Gastrocnemius medialis (tissue), 4 donors: ENCODE measurements around the gene CMIP. TPM values are rescaled to one million over a fixed set of nuclear protein-coding genes. Genes with fewer than 3 reads are reported as not detected.

ENCODE experiments used
- ATAC-seq, 2 donors: fragments of 150-250 bp; one replicate each; pipeline ENCODE4 v1.9.1; 2016
- DNase-seq, 2 donors: peaks; one replicate each; pipeline ENCODE4 v3.0.0-alpha.2; 2019
- H3K27ac ChIP-seq, 4 donors: fragments of 200-600 bp; sonication (generic); 1 replicate in 1 of 4; 2 replicates in 3 of 4; pipeline ENCODE4 v1.5.1; 2016 to 2018; ENCODE audit warnings: mild to moderate bottlenecking in 2 of 4, moderate library complexity in 1 of 4
- H3K27me3 ChIP-seq, 3 donors: fragments of 200-600 bp; sonication (generic) in 2 of 3; 1 replicate in 1 of 3; 2 replicates in 2 of 3; pipeline versions ENCODE4 v1.5.1 to v1.6.0; 2016 to 2019; ENCODE audit warnings: mild to moderate bottlenecking in 1 of 3, moderate library complexity in 1 of 3
- H3K36me3 ChIP-seq, 2 donors: fragments of 200-600 bp; sonication (generic) in 1 of 2; one replicate each; pipeline ENCODE4 v1.5.1; 2017 to 2018
- H3K4me1 ChIP-seq, 2 donors: fragments of 200-600 bp; sonication (generic) in 1 of 2; one replicate each; pipeline ENCODE4 v1.5.1; 2016 to 2017; ENCODE audit warnings: mild to moderate bottlenecking in 2 of 2
- H3K4me3 ChIP-seq, 4 donors: fragments of 200-600 bp; sonication (generic) in 3 of 4; 1 replicate in 1 of 4; 2 replicates in 3 of 4; pipeline ENCODE4 v1.5.1; 2016 to 2019; ENCODE audit warnings: mild to moderate bottlenecking in 2 of 4
- H3K9me3 ChIP-seq, 3 donors: fragments of 200-600 bp; sonication (generic) in 2 of 3; 1 replicate in 1 of 3; 2 replicates in 2 of 3; pipeline ENCODE4 v1.5.1; 2016 to 2019
- POLR2A ChIP-seq, 2 donors: fragments of 450-650 bp; IDR thresholded peaks; one replicate each; pipeline ENCODE4 v1.6.1; 2017; ENCODE audit warnings: antibody characterized with exemption in 2 of 2, mild to moderate bottlenecking in 2 of 2, moderate library complexity in 2 of 2
- in situ Hi-C, 4 donors: fragments of 200-750 bp; cut with MboI; loops; one replicate each; pipeline versions ENCODE4 v1.15.0 to v1.8.0; 2017; ENCODE audit warnings: low sequenced_read_pairs in 4 of 4
- intact Hi-C: fragments of 100-400 bp; cut with DNase I; formaldehyde crosslinking; loops from one replicate; pipeline ENCODE4 v1.15.1; 2023; ENCODE audit warnings: low total_unique reads
- total RNA-seq, 4 donors: library from RNA; depleted of rRNA; stranded (reverse); fragments of >200 nt; gene quantifications; one replicate each; pipeline versions ENCODE4 v1.1.0 to v1.2.3, GENCODE V29; 2016
- TF ChIP-seq, protein P1 (sequence below), 5 experiments: fragments of 450-650 bp in 3 of 5; fragments of 200-600 bp in 2 of 5; sonication (generic) in 2 of 5; IDR thresholded peaks in 4 of 5; conservative IDR thresholded peaks in 1 of 5; 1 replicate in 4 of 5; 2 replicates in 1 of 5; pipeline ENCODE4 v1.5.1; 2016 to 2019; ENCODE audit warnings: antibody characterized with exemption in 5 of 5, mild to moderate bottlenecking in 3 of 5, moderate library complexity in 3 of 5

CMIP gene
- total RNA-seq, 4 donors from 2014 or later, result 0.90 to 5.1 (median 2.7) TPM

DNA sequence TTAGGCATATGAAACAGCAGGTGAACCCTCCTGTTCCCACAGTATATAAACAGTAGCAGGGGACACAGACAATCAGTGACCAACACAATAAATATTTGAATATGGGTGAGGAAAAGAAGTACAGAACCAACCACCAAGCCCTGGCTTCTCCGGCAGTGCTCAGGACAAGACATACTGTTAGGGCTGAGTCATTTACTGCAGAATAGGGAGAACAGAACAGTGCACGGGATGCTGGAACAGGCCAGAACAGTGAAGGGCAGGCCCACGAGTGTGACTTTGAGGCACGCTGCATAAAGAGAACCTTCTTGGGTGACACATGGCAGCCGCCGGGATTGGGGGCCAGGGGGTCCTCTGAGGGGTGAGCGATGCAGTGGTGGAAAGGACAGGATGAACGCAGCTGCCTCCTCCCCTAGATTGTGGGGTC, 160.4 kb downstream of the CMIP start:
- ATAC-seq, result no peak
- H3K4me1 ChIP-seq, result peaks cover 0 to 9% of the 10 kb centered on the region in 2 donors
- no peaks in the 10 kb centered on the region for H3K36me3 ChIP-seq
- no peak for DNase-seq
- H3K4me3 ChIP-seq, result no peak overlapping the region
- H3K27ac ChIP-seq, result no peak overlapping the region
- TF ChIP-seq, protein P1, sequence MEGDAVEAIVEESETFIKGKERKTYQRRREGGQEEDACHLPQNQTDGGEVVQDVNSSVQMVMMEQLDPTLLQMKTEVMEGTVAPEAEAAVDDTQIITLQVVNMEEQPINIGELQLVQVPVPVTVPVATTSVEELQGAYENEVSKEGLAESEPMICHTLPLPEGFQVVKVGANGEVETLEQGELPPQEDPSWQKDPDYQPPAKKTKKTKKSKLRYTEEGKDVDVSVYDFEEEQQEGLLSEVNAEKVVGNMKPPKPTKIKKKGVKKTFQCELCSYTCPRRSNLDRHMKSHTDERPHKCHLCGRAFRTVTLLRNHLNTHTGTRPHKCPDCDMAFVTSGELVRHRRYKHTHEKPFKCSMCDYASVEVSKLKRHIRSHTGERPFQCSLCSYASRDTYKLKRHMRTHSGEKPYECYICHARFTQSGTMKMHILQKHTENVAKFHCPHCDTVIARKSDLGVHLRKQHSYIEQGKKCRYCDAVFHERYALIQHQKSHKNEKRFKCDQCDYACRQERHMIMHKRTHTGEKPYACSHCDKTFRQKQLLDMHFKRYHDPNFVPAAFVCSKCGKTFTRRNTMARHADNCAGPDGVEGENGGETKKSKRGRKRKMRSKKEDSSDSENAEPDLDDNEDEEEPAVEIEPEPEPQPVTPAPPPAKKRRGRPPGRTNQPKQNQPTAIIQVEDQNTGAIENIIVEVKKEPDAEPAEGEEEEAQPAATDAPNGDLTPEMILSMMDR (IDR thresholded peaks at IDR 0.05 in 4 of 5, conservative IDR thresholded peaks at IDR 0.05 in 1 of 5), result no peak
- no peak for TF ChIP-seq POLR2A (IDR thresholded peaks at IDR 0.05)
- in situ Hi-C loops, result no loop called here
- H3K27me3 ChIP-seq, result no peaks in the 10 kb centered on the region
- intact Hi-C loops, result no loop called here
- no peaks in the 10 kb centered on the region for H3K9me3 ChIP-seq

- DNase-seq (no peak), ATAC-seq (no peak)
- no peaks in the 10 kb centered on the region for H3K9me3 ChIP-seq
- no peaks in the 10 kb centered on the region for H3K27me3 ChIP-seq
- no peak overlapping the region for H3K27ac ChIP-seq
- intact Hi-C loops (no loop called here), in situ Hi-C loops (no loop called here)
- H3K36me3 ChIP-seq, result no peaks in the 10 kb centered on the region
- H3K4me3 ChIP-seq, result no peak overlapping the region
- TF ChIP-seq, protein P1 (IDR thresholded peaks at IDR 0.05 in 4 of 5, conservative IDR thresholded peaks at IDR 0.05 in 1 of 5), result no peak
- TF ChIP-seq POLR2A (IDR thresholded peaks at IDR 0.05), result no peak
- peaks cover 0 to 14% of the 10 kb centered on the region in 2 donors for H3K4me1 ChIP-seq
Observed at GRCh38 chr16:81606039-81606438, 161.4 kb downstream of the CMIP start.

GRCh38 chr16:81607006-81607405, 162.4 kb downstream of the CMIP start:
- H3K27ac ChIP-seq, result no peak overlapping the region
- in situ Hi-C loops, result no loop called here
- H3K27me3 ChIP-seq, result no peaks in the 10 kb centered on the region
- DNase-seq, result no peak
- intact Hi-C loops, result no loop called here
- H3K36me3 ChIP-seq, result no peaks in the 10 kb centered on the region
- TF ChIP-seq, protein P1 (IDR thresholded peaks at IDR 0.05 in 4 of 5, conservative IDR thresholded peaks at IDR 0.05 in 1 of 5), result no peak
- TF ChIP-seq POLR2A (IDR thresholded peaks at IDR 0.05), result no peak
- no peak overlapping the region for H3K4me3 ChIP-seq
- no peak for ATAC-seq
- H3K4me1 ChIP-seq, result peaks cover 0 to 14% of the 10 kb centered on the region in 2 donors
- no peaks in the 10 kb centered on the region for H3K9me3 ChIP-seq

DNA sequence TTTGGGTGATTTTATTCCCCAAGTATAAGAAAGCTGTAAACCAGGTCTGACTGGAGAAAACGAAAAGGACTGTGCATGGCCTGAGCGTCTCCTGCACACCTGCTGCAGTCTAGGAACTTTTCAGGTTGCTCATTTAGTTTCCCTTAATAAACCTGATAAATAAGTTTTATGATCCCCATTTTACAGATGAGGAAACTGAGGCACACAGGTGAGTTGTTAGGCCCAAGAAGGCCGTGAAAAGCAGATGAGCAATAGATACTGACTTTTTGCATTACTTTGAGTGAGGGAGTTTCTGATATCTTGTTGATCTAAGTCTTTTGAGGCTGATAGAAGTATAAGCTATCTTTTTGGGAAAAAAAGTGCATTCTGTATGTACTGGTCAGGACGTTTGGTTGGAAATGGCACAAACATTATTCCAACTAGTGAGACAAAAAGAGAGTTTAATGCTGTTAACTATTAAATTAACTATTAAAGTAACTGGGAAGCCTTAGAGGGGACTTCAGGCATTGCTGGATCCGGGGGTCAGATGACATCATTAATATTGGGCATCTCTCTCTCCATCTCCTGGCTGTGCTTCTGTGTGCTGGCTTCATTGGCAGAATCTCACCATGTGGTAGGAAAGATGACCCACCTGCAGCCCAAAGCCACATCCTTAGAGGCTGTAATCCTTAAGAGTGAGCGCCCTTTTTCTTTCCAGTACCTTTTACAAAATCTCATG, 163.4 kb downstream of the CMIP start:
- ATAC-seq (no peak), DNase-seq (no peak)
- intact Hi-C loops (no loop called here), in situ Hi-C loops (no loop called here)
- Histone ChIP-seq H3K27ac (no peak overlapping the region), H3K4me1 (peaks cover 0 to 14% of the 10 kb centered on the region in 2 donors), H3K27me3 (no peaks in the 10 kb centered on the region), H3K36me3 (no peaks in the 10 kb centered on the region), H3K9me3 (no peaks in the 10 kb centered on the region), H3K4me3 (no peak overlapping the region)
- no peak for TF ChIP-seq POLR2A (IDR thresholded peaks at IDR 0.05)
- TF ChIP-seq, protein P1 (IDR thresholded peaks at IDR 0.05 in 4 of 5, conservative IDR thresholded peaks at IDR 0.05 in 1 of 5), result no peak
